Karpas-422 (cell line): ENCODE results near the gene COPG1. TPM values are rescaled to one million over a fixed set of nuclear protein-coding genes. Genes with fewer than 3 reads are reported as not detected.
"Not testable (repeated sequence)": the region's sequence is repeated elsewhere in the genome, so short reads cannot be mapped to it uniquely, and the experiment has no call there.

Source experiments
- DNase-seq: peaks from one replicate; pipeline ENCODE4 v3.0.0-alpha.2; 2015
- H2AFZ ChIP-seq: fragments of 200-600 bp; sonication (generic); 2 replicates; pipeline ENCODE4 v1.6.1; 2014; ENCODE audit warnings: antibody characterized with exemption, low read length, mixed read lengths
- H3K27ac ChIP-seq: fragments of 200-600 bp; sonication (generic); 2 replicates; pipeline ENCODE4 v1.5.1; 2014; ENCODE audit warnings: mild to moderate bottlenecking, low read length, moderate library complexity
- H3K27me3 ChIP-seq: fragments of 200-600 bp; sonication (generic); 2 replicates; pipeline ENCODE4 v1.6.1; 2014; ENCODE audit warnings: low read length, mixed read lengths
- H3K36me3 ChIP-seq: fragments of 200-600 bp; sonication (generic); 2 replicates; pipeline ENCODE4 v1.6.1; 2014; ENCODE audit warnings: low read length, mixed read lengths; ENCODE audit not compliant: insufficient read depth
- H3K4me1 ChIP-seq: fragments of 200-600 bp; sonication (generic); 2 replicates; pipeline ENCODE4 v1.6.1; 2014; ENCODE audit warnings: mild to moderate bottlenecking, low read length, mixed read lengths
- H3K4me2 ChIP-seq: fragments of 200-600 bp; sonication (generic); 2 replicates; pipeline ENCODE4 v1.6.1; 2014; ENCODE audit warnings: low read length, low read depth, mild to moderate bottlenecking; ENCODE audit not compliant: poor library complexity, severe bottlenecking
- H3K4me3 ChIP-seq: fragments of 200-600 bp; sonication (generic); 2 replicates; pipeline ENCODE4 v1.5.1; 2014; ENCODE audit warnings: mild to moderate bottlenecking, antibody characterized with exemption, low read length, mixed read lengths
- H3K79me2 ChIP-seq: fragments of 200-600 bp; sonication (generic); 2 replicates; pipeline ENCODE4 v1.6.1; 2014; ENCODE audit warnings: mild to moderate bottlenecking, low read length, mixed read lengths
- H3K9ac ChIP-seq: fragments of 200-600 bp; sonication (generic); 2 replicates; pipeline ENCODE4 v1.6.0; 2014; ENCODE audit warnings: low read length
- H3K9me2 ChIP-seq: fragments of 200-600 bp; sonication (generic), shearing (Covaris generic); replicated peaks from 2 replicates; pipeline ENCODE4 v1.6.0; 2014; ENCODE audit warnings: mild to moderate bottlenecking, low read length, moderate library complexity; ENCODE audit not compliant: insufficient read depth
- H3K9me3 ChIP-seq: fragments of 300-700, 200-600 bp; sonication (generic); 2 replicates; pipeline ENCODE4 v1.6.1; 2014; ENCODE audit warnings: low read length, mixed read lengths
- H4K20me1 ChIP-seq: fragments of 200-600 bp; sonication (generic); 2 replicates; pipeline ENCODE4 v1.6.1; 2014; ENCODE audit warnings: mild to moderate bottlenecking, antibody characterized with exemption, low read length, low read depth; ENCODE audit not compliant: insufficient read depth
- total RNA-seq: library from RNA; depleted of rRNA; stranded (reverse); fragments of >200 nt; shearing (Covaris generic); gene quantifications from 2 replicates; pipeline ENCODE4 v1.2.3, GENCODE V29; 2014; ENCODE audit warnings: low replicate concordance

The COPG1 gene
- total RNA-seq, 1 experiment from 2014 or later = 88.1 TPM

DNA sequence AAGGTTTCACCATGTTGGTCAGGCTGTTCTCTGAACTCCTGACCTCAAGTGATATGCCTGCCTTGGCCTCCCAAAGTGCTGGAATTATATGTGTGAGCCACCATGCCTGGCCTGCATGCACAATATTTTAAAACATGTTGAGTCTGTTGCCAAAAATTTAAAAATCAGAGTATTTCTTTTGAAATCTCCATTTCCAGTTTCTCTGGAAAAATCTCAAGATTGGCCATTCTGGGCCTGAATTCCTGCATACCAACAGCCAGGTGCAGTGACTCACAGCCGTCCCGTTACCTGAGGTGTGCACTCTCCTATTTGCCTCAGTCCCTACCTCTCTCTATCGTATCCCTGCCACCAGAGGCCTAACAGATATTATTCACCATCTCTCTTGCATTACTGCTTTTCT lies 15.0 kb upstream of the COPG1 start:
- 0 out of 2 replicates have a peak overlapping the region, but pooled peaks have one; percentile 13 for H3K9ac ChIP-seq
- H3K27me3 ChIP-seq = no peaks in the 10 kb centered on the region
- H3K9me2 ChIP-seq = no peaks in the 10 kb centered on the region
- no peaks in the 10 kb centered on the region for H3K9me3 ChIP-seq
- no peaks in the 10 kb centered on the region for H3K79me2 ChIP-seq
- H3K4me1 ChIP-seq = peaks cover 20% of the 10 kb centered on the region
- no peaks in the 10 kb centered on the region for H3K36me3 ChIP-seq
- no peak overlapping the region for H3K27ac ChIP-seq
- no peak for DNase-seq
- H3K4me2 ChIP-seq = peak overlapping the region; percentile 37
- no peak overlapping the region for H3K4me3 ChIP-seq
- H2AFZ ChIP-seq = no peak overlapping the region
- no peaks in the 10 kb centered on the region for H4K20me1 ChIP-seq

DNA sequence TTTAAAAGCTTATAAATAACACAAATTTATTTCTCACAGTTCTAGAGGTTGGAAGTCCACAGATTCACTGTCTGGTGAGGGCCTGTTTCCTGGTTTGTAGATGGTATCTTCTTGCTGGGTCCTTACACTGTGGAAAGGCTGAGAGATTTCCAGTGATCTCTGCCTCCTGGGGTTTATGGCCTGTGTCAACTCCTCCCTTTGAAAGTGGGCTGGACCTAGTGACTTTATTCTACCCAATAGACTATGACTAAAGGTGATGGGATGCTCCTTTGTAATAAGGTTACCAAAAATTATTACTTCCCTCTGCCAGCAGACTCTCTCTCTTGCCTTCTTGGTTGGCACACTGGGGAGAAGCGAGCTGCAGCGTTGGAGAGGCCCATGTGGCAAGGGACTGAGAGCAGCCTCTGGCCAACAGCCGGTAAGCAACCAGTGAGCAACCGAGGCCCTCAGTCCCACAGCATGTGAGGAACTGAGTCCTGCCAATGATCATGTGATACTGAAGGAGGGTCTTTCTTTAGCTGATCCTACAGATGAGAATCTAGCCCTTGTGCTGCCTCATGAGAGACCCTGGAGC lies 14.0 kb upstream of the COPG1 start:
- no peak overlapping the region for H3K9ac ChIP-seq
- H3K27me3 ChIP-seq = no peaks in the 10 kb centered on the region
- H3K27ac ChIP-seq = no peak overlapping the region
- no peak for DNase-seq
- no peak overlapping the region for H3K4me3 ChIP-seq
- no peaks in the 10 kb centered on the region for H3K9me2 ChIP-seq
- no peaks in the 10 kb centered on the region for H4K20me1 ChIP-seq
- peaks cover 22% of the 10 kb centered on the region for H3K4me1 ChIP-seq
- no peaks in the 10 kb centered on the region for H3K36me3 ChIP-seq
- H3K79me2 ChIP-seq = no peaks in the 10 kb centered on the region
- no peak overlapping the region for H2AFZ ChIP-seq
- H3K4me2 ChIP-seq = no peak overlapping the region
- H3K9me3 ChIP-seq = no peaks in the 10 kb centered on the region

DNA sequence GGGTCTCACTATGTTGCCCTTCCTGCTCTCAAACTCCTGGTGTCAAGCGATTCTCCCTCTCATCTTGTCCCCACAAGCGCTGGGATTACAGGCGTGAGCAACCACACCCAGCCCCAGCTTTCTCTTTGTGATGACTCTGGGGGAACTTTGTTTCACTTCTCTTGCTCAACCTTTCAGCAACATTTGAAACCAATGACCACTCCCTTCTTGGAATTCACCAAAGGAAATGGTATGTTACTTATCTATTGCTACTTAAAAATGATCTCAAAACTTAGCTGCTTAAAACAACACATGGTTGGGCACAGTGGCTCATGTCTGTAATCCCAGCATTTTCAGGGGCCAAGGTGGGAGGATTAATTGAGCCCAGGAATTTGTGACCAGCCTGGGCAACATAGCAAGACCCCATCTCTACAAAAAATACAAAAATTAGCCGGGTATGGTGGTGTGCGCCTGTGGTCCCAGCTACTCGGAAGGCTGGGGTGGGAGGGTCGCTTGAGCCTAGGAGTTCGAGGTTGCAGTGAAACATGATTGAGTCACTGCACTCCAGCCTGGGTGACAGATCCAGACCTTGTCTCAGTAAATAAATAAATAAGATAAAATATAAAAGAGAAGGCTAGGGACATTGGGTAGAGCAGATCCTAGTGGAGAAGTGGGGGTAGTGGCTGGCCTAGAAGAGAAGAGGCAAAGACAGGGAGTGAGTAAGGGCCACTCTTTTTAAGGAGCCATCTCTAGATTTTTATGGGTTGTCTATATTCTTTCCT lies 10.3 kb upstream of the COPG1 start:
- Histone ChIP-seq H3K4me2 (no peak overlapping the region), H3K9me3 (no peaks in the 10 kb centered on the region), H2AFZ (no peak overlapping the region), H3K27ac (no peak overlapping the region), H3K79me2 (no peaks in the 10 kb centered on the region), H3K4me3 (no peak overlapping the region), H3K27me3 (no peaks in the 10 kb centered on the region), H4K20me1 (no peaks in the 10 kb centered on the region), H3K36me3 (no peaks in the 10 kb centered on the region), H3K9me2 (no peaks in the 10 kb centered on the region), H3K9ac (no peak overlapping the region), H3K4me1 (peaks cover 12% of the 10 kb centered on the region)
- no peak for DNase-seq

GRCh38 chr3:129239991-129240390 lies 9.4 kb upstream of the COPG1 start:
- H4K20me1 ChIP-seq = no peaks in the 10 kb centered on the region
- no peaks in the 10 kb centered on the region for H3K9me3 ChIP-seq
- H3K36me3 ChIP-seq = no peaks in the 10 kb centered on the region
- no peaks in the 10 kb centered on the region for H3K79me2 ChIP-seq
- no peak overlapping the region for H3K27ac ChIP-seq
- no peak overlapping the region for H3K4me2 ChIP-seq
- no peaks in the 10 kb centered on the region for H3K27me3 ChIP-seq
- H3K4me1 ChIP-seq = peaks cover 3% of the 10 kb centered on the region
- DNase-seq = no peak
- no peaks in the 10 kb centered on the region for H3K9me2 ChIP-seq
- no peak overlapping the region for H2AFZ ChIP-seq
- no peak overlapping the region for H3K4me3 ChIP-seq
- H3K9ac ChIP-seq = no peak overlapping the region

DNA sequence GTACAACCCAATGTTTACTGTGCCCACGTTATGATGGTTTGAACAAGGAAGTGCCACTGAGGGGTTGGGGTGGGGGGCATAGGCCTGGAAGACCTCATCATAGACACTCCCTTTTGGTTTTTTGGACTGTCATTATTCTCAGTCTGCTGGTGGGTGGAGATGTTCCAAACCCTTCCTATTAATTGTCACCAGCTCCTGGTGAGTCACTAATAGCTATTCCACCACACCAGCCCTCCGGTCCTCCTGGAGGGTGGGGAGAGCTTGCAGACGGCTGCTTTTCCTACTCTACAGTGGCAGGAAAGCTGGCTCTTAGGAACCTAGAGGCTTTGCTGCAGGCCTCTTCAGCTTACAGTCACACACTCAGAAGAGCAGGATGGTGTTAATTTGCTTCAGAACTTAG lies 9.0 kb upstream of the COPG1 start:
- no peaks in the 10 kb centered on the region for H3K9me2 ChIP-seq
- H3K9me3 ChIP-seq = no peaks in the 10 kb centered on the region
- no peak overlapping the region for H3K27ac ChIP-seq
- no peak overlapping the region for H3K9ac ChIP-seq
- H3K79me2 ChIP-seq = no peaks in the 10 kb centered on the region
- H4K20me1 ChIP-seq = no peaks in the 10 kb centered on the region
- H2AFZ ChIP-seq = no peak overlapping the region
- no peaks in the 10 kb centered on the region for H3K27me3 ChIP-seq
- H3K4me2 ChIP-seq = no peak overlapping the region
- no peak for DNase-seq
- H3K4me1 ChIP-seq = peaks cover 3% of the 10 kb centered on the region
- H3K4me3 ChIP-seq = no peak overlapping the region
- no peaks in the 10 kb centered on the region for H3K36me3 ChIP-seq

GRCh38 chr3:129245141-129245540 lies 4.3 kb upstream of the COPG1 start:
- no peaks in the 10 kb centered on the region for H3K9me2 ChIP-seq
- no peaks in the 10 kb centered on the region for H3K9me3 ChIP-seq
- H3K27ac ChIP-seq = no peak overlapping the region
- no peak for DNase-seq
- no peaks in the 10 kb centered on the region for H3K36me3 ChIP-seq
- H3K9ac ChIP-seq = no peak overlapping the region
- no peak overlapping the region for H3K4me2 ChIP-seq
- H3K27me3 ChIP-seq = no peaks in the 10 kb centered on the region
- H3K4me1 ChIP-seq = peaks cover 22% of the 10 kb centered on the region
- H2AFZ ChIP-seq = no peak overlapping the region
- H3K79me2 ChIP-seq = peaks cover 8% of the 10 kb centered on the region
- no peaks in the 10 kb centered on the region for H4K20me1 ChIP-seq
- no peak overlapping the region for H3K4me3 ChIP-seq

DNA sequence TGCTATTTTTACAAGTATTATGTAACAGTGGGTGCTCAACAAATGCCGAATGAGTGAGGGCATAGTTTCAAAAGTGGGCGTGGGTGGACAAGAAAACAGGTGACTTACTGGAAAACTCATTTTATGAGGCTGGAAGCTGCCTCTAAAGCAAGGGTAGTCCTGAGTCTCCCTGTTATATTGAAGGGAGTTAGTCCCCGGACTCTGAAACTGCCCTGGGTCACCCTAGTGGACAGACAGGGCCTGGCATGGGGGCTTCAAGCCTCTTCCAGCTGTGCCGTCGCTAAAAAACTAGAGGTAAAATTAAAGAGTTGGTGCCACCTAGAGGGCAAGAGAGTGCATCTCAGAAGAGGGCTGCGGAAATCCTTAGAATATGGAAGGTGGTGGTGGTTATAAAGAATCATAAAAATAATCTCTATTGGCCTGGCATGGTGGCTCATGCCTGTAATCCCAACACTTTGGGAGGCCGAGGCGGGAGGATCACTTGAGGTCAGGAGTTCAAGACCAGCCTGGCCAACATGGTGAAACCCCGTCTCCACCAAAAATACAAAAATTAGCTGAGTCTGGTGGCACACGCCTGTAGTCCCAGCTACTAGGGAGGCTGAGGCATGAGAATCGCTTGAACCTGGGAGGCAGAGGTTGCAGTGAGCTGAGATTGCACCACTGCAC lies 3.6 kb upstream of the COPG1 start:
- Histone ChIP-seq H3K79me2 (peaks cover 14% of the 10 kb centered on the region), H3K4me1 (peaks cover 28% of the 10 kb centered on the region)
- H3K4me3 ChIP-seq, H3K36me3 ChIP-seq, H3K4me2 ChIP-seq, H3K27ac ChIP-seq, H3K27me3 ChIP-seq, H3K9me2 ChIP-seq, H2AFZ ChIP-seq, H3K9ac ChIP-seq, H3K9me3 ChIP-seq, H4K20me1 ChIP-seq: not testable (repeated sequence)
- peak; percentile 93 for DNase-seq

DNA sequence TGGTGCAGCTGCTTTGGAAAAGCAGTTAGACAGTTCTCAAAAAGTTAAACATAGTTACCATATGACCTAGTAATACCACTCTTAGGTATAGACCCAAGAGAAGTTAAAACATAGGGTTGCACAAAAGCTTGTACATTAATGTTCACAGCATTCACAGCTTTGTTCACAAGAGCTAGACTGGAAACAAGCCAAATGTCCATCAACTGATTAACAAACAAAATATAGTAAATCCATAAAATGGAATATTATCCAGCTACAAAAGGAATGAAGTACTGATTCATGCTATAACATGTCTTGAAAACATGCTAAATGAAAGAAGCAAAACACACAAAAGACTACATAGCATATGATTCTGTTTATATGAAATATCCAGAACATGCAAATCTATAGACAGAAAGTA lies 2.8 kb upstream of the COPG1 start:
- no peak overlapping the region for H2AFZ ChIP-seq
- H3K4me3 ChIP-seq = no peak overlapping the region
- H3K9me3 ChIP-seq = no peaks in the 10 kb centered on the region
- peaks cover 18% of the 10 kb centered on the region for H3K79me2 ChIP-seq
- H3K9me2 ChIP-seq = no peaks in the 10 kb centered on the region
- no peak overlapping the region for H3K9ac ChIP-seq
- no peaks in the 10 kb centered on the region for H4K20me1 ChIP-seq
- no peaks in the 10 kb centered on the region for H3K36me3 ChIP-seq
- no peak overlapping the region for H3K27ac ChIP-seq
- H3K4me2 ChIP-seq = no peak overlapping the region
- DNase-seq = no peak
- H3K4me1 ChIP-seq = peaks cover 28% of the 10 kb centered on the region
- no peaks in the 10 kb centered on the region for H3K27me3 ChIP-seq
